ENCODE results near the gene PRKAG2. TPM values are rescaled to one million over a fixed set of nuclear protein-coding genes. Genes with fewer than 3 reads are reported as not detected.

Gene PRKAG2
- total RNA-seq, 2 donors from 2014 or later: 38.3 to 78.5 TPM

- Histone ChIP-seq H3K27me3 (replicated peaks; ENCODE audit: insufficient read depth) (no peaks in the 10 kb centered on the region), H3K4me3 (no peak overlapping the region), H3K36me3 (no peaks in the 10 kb centered on the region), H3K4me1 (ENCODE audit: control insufficient read depth in 1 of 2, low read depth in 2 of 2) (no peaks in the 10 kb centered on the region), H3K9me3 (no peaks in the 10 kb centered on the region), H3K27ac (no peak overlapping the region)
- ATAC-seq (ENCODE audit: insufficient number of reproducible peaks, low FRiP score, low read depth) (no peak), DNase-seq (ENCODE audit: low spot score) (no peak)
- TF ChIP-seq CTCF (IDR thresholded peaks at IDR 0.05): no peak
Observed at GRCh38 chr7:151904270-151904669, 27.4 kb upstream of the PRKAG2 start.

GRCh38 chr7:151903249-151904032 lies 26.5 kb upstream of the PRKAG2 start:
- H3K27ac ChIP-seq: no peak overlapping the region
- no peaks in the 10 kb centered on the region for H3K36me3 ChIP-seq
- no peak for TF ChIP-seq CTCF (IDR thresholded peaks at IDR 0.05)
- no peak for ATAC-seq (ENCODE audit: insufficient number of reproducible peaks, low FRiP score, low read depth)
- H3K4me1 ChIP-seq (ENCODE audit: control insufficient read depth in 1 of 2, low read depth in 2 of 2): no peaks in the 10 kb centered on the region
- no peak for DNase-seq (ENCODE audit: low spot score)
- no peak overlapping the region for H3K4me3 ChIP-seq
- H3K27me3 ChIP-seq (replicated peaks; ENCODE audit: insufficient read depth): no peaks in the 10 kb centered on the region
- no peaks in the 10 kb centered on the region for H3K9me3 ChIP-seq

GRCh38 chr7:151902311-151902710 lies 25.4 kb upstream of the PRKAG2 start:
- no peak overlapping the region for H3K4me3 ChIP-seq
- H3K27me3 ChIP-seq (replicated peaks; ENCODE audit: insufficient read depth): no peaks in the 10 kb centered on the region
- no peaks in the 10 kb centered on the region for H3K9me3 ChIP-seq
- no peak for TF ChIP-seq CTCF (IDR thresholded peaks at IDR 0.05)
- DNase-seq (ENCODE audit: low spot score) (no peak), ATAC-seq (ENCODE audit: insufficient number of reproducible peaks, low FRiP score, low read depth) (no peak)
- no peaks in the 10 kb centered on the region for H3K36me3 ChIP-seq
- no peak overlapping the region for H3K27ac ChIP-seq
- no peaks in the 10 kb centered on the region for H3K4me1 ChIP-seq (ENCODE audit: control insufficient read depth in 1 of 2, low read depth in 2 of 2)

- no peak for TF ChIP-seq CTCF (IDR thresholded peaks at IDR 0.05)
- no peak overlapping the region for H3K27ac ChIP-seq
- no peak overlapping the region for H3K4me3 ChIP-seq
- H3K36me3 ChIP-seq: no peaks in the 10 kb centered on the region
- DNase-seq (ENCODE audit: low spot score) (no peak), ATAC-seq (ENCODE audit: insufficient number of reproducible peaks, low FRiP score, low read depth) (no peak)
- no peaks in the 10 kb centered on the region for H3K9me3 ChIP-seq
- no peaks in the 10 kb centered on the region for H3K4me1 ChIP-seq (ENCODE audit: control insufficient read depth in 1 of 2, low read depth in 2 of 2)
- no peaks in the 10 kb centered on the region for H3K27me3 ChIP-seq (replicated peaks; ENCODE audit: insufficient read depth)
Observed at GRCh38 chr7:151901828-151902227, 24.9 kb upstream of the PRKAG2 start.

GRCh38 chr7:151900986-151901621 lies 24.2 kb upstream of the PRKAG2 start:
- ATAC-seq (ENCODE audit: insufficient number of reproducible peaks, low FRiP score, low read depth) (no peak), DNase-seq (ENCODE audit: low spot score) (no peak)
- H3K9me3 ChIP-seq: no peaks in the 10 kb centered on the region
- no peak overlapping the region for H3K27ac ChIP-seq
- TF ChIP-seq CTCF (IDR thresholded peaks at IDR 0.05): no peak
- H3K36me3 ChIP-seq: no peaks in the 10 kb centered on the region
- no peaks in the 10 kb centered on the region for H3K27me3 ChIP-seq (replicated peaks; ENCODE audit: insufficient read depth)
- H3K4me3 ChIP-seq: no peak overlapping the region
- H3K4me1 ChIP-seq (ENCODE audit: control insufficient read depth in 1 of 2, low read depth in 2 of 2): no peaks in the 10 kb centered on the region
